NCI-H1436 treated with DMSO at 0.1 percent for 48 hours (cell line): ENCODE results near the gene IL17C.
"Not testable (repeated sequence)": the region's sequence is repeated elsewhere in the genome, so short reads cannot be mapped to it uniquely, and the experiment has no call there.

Source experiments
- DNase-seq: peaks from one replicate; lab custom pipeline; 2025; lab: John Stamatoyannopoulos, UW

IL17C gene, protein sequence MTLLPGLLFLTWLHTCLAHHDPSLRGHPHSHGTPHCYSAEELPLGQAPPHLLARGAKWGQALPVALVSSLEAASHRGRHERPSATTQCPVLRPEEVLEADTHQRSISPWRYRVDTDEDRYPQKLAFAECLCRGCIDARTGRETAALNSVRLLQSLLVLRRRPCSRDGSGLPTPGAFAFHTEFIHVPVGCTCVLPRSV

DNA sequence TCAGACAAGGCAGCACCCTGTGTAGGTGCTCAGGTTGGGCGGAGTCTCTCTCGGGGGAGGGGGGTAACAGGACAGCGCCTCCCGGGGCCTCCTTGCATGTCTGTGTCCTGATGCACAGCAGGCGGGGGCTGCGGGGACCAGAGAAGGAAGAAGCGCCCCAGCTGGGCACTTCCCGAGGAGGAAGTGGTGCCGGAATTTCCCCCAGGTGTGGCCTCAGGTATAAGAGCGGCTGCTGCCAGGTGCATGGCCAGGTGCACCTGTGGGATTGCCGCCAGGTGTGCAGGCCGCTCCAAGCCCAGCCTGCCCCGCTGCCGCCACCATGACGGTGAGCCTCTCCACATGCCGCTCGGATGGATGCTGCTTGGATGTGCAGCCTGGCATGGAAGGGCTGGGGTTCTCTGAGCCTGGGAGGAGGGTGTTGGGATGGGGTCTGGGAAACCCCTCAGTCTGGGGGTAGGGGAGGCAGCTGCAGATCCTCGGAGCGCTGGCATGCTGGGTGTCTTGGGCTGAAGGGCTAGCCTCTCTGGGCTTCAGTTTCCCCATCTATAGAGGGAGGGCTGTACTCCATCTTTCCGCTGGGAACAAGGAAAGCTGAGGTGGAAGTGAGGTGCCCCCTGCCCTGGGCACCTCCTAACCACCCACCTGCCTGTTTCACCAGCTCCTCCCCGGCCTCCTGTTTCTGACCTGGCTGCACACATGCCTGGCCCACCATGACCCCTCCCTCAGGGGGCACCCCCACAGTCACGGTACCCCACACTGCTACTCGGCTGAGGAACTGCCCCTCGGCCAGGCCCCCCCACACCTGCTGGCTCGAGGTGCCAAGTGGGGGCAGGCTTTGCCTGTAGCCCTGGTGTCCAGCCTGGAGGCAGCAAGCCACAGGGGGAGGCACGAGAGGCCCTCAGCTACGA is at the start of gene IL17C:
Gene IL17C, plus strand, starts transcription at position 250 of the 908 bp plus-strand sequence. Its CDS starts 70 bp downstream, at position 320.
- no peak for DNase-seq

DNA sequence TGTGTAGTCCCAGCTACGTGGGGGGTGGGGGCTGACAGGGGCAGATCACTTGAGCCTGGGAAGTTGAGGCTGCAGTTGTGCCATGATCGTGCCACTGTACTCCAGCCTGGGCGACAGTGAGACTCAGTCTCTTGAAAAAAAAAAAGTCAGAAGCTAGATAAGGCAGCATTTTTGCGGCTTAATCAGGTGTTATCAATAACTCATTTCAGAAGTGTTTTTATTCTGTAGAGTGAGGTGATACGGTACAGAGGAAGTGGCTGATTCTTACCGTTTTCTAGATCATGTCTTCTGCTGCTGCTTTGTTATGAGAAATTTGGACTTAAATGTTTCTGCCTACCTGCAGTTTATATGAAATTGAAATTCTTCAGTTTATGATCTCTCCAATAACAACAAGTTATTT is 49.6 kb upstream of the IL17C start:
- DNase-seq, result no peak

DNA sequence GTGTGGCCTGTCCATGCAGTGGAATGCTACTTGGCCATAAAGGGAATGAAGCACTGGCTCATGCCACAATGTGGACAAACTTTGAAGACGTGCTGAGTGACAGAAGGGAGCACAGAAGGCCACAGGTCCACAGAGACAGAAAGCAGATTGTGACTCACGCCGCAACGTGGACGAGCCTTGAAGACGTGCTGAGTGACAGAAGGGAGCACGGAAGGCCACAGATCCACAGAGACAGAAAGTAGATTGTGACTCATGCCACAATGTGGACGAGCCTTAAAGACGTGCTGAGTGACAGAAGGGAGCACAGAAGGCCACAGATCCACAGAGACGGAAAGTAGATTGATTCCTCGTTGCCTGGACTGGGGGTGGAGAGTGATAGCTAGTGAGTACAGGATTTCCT is 48.9 kb upstream of the IL17C start:
- DNase-seq, result no peak

DNA sequence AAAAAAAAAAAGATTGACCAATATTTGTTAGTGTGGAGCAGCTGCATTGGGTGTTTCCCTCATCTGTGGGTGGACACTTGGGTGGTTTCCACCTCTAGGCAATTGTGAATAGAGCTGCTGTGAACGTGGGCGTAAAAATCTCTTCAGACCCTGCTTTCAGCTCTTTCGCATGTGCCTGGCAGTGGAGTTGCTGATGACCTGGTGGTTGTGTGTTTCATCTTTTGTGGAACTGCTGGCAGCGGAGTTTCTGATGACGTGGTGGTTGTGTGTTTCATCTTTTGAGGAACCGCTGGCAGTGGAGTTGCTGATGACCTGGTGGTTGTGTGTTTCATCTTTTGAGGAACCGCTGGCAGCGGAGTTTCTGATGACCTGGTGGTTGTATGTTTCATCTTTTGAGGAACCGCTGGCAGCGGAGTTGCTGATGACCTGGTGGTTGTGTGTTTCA is 46.8 kb upstream of the IL17C start:
- DNase-seq, result no peak

DNA sequence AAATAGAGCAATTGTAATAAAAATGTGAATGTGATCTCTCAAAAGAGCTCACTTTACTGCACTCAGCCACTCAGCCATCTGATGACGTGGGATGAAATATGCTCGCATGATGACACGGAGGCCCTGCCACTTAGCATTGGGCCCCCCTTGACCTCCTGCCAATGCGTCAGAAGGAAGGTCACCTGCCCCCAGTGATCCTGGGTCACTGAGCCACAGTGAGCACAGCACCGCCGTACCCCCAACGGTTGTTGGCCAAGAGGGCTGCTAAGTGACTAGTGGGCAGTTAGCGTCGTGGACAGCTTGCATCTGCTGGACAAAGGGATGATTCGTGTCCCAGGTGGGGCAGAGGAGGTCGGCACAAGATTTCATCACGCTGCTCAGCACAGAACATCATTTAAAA is 45.3 kb upstream of the IL17C start:
- no peak for DNase-seq

DNA sequence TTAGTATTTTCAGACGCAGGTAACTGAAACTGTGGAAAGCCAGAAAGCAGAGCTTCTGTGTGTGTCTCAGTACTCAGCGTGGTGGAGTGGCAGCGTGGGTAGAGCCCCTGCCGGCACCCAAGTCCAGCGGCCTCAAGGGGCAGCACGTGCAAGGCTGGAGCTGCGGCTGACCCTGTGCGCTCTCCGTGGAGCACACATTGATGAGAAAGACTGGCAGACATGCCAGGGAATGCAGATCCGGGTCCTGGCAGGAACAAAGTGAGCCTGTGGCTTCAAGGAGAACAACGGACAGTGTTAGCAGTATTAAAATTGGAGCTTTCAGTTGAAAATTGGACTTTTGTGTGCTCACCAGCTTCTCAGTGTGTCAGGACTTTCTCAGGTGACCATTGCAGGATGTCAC is 44.9 kb upstream of the IL17C start:
- no peak for DNase-seq

DNA sequence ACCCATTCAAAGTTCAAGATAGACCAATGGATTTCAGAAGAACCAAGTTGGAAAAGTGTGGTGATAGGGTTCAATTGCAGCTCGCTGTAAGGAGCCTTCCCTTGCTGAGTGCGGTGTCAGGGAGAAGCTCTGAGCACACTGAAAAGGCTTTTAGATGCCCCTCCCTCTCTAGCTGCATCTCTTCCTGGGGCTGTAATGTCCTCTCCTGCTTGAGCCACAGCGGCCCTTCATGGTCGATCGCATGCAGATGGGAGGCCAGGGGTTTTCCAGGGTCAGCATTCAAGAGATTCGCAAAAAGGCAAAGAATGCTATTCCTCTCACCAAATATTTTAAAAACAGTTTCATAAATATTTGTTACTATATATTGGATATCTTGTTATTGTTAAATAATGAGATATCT is 44.5 kb upstream of the IL17C start:
- no peak for DNase-seq

DNA sequence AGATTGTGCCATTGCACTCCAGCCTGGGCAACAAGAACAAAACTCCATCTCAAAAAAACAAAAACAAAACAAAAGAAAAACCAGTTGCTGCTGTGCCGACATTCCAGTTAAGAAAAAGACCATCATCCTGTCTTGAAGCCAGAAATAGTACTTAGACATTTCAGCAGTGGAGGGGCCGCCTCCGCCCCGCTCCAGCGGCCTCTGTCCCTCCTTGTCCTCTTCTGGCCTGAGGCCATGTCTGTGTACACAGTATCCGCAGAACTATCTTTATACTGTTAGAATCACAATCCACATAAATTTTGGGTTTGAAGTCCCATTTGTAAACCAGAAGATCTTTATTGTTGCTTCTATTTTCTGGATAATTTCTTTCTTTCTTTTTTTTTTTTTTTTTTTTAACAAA is 43.3 kb upstream of the IL17C start:
- DNase-seq, result no peak

DNA sequence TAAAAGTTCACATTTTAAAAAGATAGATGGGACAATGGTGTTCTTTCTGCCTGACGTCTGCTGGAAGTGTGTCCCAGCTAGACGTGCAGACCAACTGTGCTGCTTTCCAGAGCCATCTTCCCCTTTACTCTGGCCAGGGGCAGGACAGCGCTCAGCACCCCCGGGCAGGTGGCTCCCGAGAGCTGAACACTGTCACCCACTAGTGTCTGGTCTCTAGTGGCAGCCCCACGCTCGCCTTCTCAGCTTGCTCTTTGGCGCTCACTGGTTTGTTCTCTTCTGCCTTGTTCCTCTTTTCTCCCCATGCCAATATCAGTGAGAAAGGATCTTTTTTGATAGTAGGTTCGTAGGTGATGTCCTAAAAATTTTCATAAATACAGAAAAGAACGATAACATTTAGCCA is 42.5 kb upstream of the IL17C start:
- DNase-seq, result no peak

DNA sequence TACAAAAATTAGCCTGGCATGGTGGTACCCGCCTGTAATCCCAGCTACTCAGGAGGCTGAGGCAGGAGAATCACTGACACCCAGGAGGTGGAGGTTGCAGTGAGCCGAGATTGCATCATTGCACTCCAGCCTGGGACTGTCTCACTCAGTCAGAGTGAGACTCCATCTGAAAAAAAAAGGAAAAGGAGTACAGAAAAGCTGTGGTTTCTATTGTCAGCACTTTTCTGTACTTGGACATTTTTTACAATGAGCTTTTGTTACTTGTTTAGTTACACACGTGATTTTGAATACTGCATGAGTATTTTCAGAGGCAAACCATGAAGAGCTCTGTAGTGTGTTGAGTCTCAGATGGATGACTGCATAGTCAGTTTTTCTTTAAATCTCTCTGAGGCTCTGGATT is 41.9 kb upstream of the IL17C start:
- DNase-seq, result no peak

DNA sequence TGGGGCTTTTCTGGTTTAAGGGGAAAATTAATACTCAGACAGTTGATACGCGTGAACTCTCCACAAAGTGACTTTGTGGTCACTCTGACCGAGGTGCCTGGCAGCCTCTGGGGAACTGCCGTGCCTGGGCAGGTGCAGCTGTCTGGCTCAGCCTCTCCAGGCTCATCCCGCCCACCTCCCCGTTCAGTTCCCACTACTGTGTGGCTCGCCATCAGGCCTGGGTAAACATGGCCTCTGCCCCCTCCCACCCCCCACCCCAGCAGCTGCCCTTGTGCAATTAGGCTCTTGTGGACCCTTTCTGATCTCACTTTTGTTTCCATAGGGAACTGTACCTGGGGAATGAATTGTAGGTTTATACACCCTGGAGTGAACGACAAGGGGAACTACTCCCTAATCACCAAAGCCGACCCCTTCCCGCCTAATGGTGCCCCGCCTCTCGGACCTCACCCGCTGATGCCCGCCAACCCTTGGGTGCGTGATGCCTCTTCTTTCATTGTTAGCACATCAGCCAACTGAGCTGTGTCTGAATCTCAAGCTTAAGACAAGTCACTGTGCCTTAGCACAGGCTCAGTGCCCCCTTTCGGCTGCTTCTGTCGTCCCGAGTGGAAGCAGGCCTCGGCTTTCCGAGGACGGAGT is 40.4 kb upstream of the IL17C start:
- no peak for DNase-seq

DNA sequence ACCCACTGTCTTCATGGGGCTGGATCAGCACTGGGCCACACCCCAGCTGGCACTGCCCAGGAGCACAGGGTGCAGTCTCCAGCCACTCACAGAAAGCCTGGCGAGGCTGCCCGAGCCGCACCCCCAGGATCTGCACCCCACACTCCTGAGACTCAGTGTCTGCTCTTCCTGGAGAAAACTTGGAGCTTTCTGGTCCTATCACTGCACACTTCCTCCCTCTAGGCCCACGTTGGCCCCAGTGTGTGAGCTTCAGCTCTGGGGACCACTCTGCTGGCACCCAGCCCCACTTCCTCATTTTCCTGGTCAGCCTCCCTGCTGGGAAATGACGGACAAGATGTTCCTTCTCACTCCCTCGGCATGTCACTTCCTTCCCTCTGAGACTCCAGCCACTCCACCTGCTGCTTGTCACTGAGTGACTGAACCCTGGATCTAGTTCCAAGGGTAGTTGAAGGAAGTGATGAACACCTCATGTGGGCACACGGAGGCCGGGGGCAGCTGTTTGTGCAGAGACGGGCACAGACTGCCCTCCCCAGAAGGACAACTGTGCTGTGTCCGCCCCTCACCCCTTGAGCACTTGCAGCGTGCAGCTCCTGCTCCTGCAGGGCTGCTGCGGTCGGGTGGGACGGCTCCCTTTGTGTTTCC is 39.2 kb upstream of the IL17C start:
- no peak for DNase-seq

DNA sequence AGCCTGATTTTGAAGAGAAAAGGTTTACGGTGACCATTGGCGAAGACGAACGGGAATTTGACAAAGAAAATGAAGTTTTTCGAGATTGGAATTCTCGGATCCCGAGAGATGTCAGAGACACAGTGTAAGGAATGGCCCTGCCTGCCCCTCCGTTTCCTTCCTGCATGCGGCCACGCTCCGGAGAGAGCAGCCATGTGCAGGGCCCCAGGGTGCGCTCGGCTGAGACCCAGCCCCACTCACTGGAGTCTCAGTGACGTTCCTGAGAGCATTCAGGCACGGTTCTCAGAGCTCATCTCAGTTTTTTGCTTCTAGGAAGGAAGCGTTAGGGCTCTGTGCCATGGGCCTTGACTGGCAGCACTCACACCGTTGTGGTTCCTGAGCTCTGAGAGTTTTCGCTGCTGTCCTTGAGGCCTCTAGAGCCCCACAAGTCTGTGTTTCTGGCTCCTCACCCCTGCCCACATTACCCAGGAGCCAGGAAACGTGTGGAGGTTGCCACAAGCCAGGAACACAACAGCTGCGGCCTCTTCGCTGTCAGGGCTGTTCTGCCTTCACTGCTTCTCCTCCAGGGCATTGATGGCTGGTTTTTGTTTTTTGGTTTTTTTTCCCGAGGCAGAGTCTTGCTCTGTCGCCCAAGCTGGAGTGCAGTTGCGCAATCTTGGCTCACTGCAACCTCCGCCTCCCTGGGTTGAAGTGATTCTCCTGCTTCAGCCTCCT is 38.4 kb upstream of the IL17C start:
- DNase-seq, result no peak

DNA sequence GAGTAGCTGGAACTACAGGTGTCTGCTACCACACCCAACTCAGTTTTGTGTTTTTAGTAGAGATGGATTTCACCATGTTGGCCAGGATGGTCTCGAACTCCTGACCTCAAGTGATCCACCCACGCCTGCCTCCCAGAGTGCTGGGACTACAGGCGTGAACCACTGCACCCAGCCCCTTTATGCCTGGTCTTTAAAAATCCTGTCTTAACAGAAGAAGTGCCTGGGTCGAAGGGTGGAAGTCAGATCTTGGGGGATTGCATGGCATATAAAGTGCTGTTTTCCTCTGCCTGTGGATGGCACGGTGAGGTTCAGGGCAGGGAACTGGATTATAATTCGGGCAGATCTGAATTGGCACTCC is 37.9 kb upstream of the IL17C start:
- DNase-seq, result no peak

DNA sequence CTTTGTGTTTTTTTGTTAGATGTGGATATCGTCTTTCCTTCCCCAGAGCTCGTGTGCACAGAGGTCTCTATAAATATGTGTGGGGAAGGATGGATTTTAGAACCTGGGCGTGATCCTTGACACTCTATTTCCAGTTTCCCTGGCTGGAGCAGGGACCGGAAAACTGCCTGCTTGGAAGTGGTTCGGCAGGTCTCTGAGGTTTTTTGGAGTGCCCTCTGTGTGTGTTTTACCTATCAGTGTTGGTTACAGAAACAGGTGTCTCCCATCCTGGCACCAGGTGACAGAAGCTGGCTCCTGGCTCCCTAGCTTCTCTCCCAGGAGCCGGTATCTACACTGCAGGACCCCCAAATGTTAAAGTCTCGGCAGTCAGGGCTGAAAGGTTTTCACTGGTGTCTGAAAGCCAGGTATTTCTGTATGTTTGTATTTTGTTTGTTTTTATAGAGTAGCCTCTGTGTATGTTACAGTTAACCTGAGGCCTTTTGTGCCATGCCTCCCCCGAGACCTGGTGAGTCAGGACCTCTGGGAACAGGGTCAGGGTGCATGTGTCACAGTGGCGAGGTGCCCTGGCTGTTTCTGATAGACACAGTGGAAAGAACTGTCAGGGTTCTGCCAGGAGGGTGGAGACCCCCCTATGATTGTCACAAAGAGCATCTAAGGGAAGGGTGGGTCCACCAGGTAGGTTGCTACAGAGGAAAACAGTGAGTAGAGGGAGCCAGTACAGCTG is 36.9 kb upstream of the IL17C start:
- no peak for DNase-seq

DNA sequence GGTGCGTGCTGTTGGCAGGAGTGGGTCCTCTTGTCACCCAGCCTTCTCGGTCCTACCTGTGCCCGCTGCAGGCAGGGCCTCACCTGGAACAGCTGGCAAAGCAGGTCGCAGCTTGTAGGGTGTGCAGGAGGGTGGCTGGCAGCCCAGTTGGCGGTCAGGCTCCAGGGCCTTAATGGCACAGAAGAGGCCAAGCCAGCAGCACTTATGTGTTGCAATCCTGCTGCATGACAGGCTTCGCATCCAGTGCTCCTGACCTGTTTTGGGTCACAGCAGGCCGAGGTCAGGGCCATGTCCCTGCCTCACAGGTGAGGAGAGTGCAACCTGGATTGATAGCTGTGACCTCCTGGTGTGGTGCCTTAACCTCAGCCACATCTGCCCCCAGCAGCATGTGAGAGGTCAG is 36.3 kb upstream of the IL17C start:
- no peak for DNase-seq

DNA sequence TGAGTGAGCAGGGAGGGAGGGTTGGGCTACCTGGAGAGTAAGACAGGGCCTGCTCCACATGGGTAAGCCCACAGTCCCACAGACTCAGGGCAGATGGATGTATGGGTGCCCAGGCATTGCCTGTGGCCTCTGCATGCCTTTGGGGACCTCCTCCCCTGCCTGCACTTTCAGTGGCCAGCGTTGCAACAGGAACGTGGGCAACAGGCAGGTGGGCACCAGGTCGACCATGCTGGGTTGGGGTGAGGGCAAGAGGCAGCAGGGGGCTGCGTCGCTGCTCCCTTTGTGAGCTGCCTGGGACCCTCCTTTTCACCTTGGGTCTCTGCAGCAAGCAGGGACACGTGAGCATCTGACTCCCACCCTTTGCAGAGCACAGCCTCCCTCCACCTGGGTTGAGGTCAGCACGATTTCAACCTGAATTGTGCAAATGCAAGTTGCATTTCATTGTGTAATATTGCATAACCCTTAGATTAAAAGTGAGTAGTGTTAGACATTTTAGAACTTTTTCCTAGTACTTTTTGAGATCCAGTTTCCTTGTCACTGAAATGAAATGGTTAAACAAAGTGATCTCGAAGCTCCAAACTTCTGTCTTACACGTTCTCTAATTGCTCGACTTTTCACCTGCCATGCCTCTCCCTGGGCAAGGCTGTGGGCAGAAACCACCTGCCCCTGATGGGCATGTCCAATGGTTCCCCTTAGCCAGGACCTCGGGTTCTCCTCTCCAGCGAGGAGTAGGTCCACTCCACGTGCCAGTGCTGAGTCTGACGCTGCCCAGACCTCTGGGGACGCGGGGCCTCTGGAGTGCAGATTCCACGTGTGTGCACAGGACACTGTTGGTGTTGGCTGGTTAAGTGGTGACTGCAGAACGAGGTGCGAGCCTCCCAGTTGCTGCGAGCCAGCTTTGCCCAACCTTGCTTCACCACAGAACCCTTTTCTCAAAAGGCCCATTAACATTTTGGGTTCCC is 32.9 kb upstream of the IL17C start:
- no peak for DNase-seq

DNA sequence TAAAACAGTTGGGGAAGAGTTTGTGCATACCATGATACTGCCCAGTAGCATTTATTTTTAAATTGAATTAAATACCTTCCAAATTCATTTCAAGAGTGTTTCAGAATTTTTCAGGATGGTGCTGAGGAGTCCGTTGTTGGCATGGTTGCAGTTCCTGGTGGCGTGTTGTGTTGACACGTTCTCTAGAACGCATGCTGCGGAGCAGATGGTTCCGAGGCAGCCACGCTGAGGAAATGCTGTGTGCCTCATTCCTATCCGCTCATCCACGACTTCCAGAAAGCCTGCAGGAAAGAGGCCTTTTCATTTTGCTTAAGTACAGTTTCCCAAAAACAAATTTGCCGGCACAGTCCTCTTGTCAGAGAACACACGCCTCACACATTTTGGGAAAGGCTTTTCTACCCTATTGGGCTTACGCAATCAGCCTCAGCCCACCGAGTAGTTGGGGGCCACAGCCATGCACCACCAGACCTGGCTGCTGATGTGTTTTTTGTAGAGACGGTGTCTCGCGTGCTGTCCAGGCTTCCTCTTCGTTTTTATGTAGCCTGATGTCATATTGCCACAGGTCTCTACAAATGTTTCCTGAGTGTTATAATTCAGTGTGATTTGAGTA is 32.1 kb upstream of the IL17C start:
- DNase-seq, result no peak

DNA sequence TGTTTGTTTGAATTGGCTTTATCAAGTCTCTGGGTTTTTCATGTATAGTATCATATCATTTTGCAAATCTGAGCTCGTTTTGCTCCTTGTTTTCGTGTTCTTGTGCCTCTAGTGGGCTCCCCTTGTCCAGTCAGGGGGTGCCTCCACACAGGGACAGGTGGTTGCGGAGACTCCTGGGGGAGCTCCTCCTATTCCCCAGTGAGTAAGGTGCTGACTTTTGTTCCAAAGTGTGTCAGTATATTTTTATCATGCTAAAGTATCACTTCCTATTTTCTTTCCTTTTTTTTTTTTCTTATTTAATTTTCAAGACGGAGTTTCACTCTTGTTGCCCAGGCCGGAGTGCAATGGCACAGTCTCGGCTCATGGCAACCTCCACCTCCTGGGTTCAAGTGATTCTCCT is 30.3 kb upstream of the IL17C start:
- DNase-seq, result no peak

DNA sequence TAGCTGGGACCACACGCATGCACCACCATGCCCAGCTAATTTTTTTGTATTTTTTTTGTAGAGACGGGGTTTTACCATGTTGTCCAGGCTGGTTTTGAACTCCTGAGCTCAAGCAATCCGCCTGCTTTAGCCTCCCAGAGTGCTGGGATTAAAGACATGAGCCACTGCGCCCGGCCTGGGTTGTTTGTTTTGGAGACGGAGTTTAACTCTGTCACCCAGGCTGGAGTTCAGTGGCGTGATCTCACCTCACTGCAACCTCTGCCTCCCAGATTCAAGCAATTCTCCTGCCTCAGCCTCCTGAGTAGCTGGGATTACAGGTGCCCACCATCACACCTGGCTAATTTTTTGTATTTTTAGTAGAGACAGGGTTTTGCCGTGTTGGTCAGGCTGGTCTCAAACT is 28.9 kb upstream of the IL17C start:
- not testable (repeated sequence) for DNase-seq
